ENCODE data around the gene RALGAPA2. TPM values are rescaled to one million over a fixed set of nuclear protein-coding genes. Genes with fewer than 3 reads are reported as not detected.

Gene RALGAPA2
- total RNA-seq, 1 donor from 2014 or later: 28.1 TPM

DNA sequence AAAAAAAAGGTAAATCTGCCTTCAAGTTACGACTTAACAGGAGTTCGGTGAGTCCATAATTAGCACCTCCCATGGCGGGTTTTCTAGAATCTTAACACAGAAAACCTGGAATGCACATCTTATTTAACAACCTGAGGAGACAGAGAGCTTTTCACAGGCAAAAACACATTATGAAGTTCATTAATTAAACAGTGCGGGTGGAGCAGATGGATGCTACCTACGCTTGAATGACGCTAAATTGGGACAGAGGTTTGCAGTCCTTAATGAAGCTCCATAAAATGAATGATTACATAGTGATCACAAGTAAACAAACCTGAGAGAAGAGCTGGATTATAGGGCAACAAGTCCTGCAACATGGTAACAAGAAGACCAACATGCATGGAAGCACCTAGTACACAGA, 263.6 kb downstream of the RALGAPA2 start:
- Mint-ChIP-seq H3K9me3 (no peaks in the 10 kb centered on the region), H3K4me3 (no peak overlapping the region), H3K27ac (no peak overlapping the region), H3K4me1 (ENCODE audit: unreplicated experiment) (peaks cover 7% of the 10 kb centered on the region), H3K36me3 (peaks cover 3% of the 10 kb centered on the region), H3K27me3 (peaks cover 10% of the 10 kb centered on the region)
- no peak for DNase-seq (ENCODE audit: extremely low spot score, unreplicated experiment)
- TF ChIP-seq, protein P1, sequence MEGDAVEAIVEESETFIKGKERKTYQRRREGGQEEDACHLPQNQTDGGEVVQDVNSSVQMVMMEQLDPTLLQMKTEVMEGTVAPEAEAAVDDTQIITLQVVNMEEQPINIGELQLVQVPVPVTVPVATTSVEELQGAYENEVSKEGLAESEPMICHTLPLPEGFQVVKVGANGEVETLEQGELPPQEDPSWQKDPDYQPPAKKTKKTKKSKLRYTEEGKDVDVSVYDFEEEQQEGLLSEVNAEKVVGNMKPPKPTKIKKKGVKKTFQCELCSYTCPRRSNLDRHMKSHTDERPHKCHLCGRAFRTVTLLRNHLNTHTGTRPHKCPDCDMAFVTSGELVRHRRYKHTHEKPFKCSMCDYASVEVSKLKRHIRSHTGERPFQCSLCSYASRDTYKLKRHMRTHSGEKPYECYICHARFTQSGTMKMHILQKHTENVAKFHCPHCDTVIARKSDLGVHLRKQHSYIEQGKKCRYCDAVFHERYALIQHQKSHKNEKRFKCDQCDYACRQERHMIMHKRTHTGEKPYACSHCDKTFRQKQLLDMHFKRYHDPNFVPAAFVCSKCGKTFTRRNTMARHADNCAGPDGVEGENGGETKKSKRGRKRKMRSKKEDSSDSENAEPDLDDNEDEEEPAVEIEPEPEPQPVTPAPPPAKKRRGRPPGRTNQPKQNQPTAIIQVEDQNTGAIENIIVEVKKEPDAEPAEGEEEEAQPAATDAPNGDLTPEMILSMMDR (conservative IDR thresholded peaks at IDR 0.05): no peak

DNA sequence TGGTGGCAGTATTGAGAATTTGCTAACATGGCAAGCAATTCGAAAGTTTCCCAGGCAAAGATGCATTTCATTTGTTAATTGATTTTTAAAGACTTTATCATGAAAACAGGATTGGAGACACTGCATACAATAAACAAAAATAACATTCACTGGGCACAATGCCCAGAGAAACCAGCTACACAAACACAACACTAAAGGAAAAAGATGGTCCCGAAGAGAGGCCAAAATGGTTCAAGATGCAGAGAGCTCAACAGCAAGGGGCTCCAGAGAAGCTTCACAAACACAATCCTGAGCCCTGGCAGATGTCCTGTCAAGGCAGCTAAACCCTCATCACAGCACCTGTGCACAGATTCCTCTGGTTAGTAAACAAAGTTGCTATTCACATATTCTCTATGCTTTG, 265.2 kb downstream of the RALGAPA2 start:
- Mint-ChIP-seq H3K27me3 (peaks cover under 1% of the 10 kb centered on the region), H3K4me1 (ENCODE audit: unreplicated experiment) (peaks cover 1% of the 10 kb centered on the region), H3K27ac (no peak overlapping the region), H3K9me3 (no peaks in the 10 kb centered on the region), H3K4me3 (no peak overlapping the region), H3K36me3 (no peaks in the 10 kb centered on the region)
- no peak for DNase-seq (ENCODE audit: extremely low spot score, unreplicated experiment)
- TF ChIP-seq, protein P1 (conservative IDR thresholded peaks at IDR 0.05): no peak

DNA sequence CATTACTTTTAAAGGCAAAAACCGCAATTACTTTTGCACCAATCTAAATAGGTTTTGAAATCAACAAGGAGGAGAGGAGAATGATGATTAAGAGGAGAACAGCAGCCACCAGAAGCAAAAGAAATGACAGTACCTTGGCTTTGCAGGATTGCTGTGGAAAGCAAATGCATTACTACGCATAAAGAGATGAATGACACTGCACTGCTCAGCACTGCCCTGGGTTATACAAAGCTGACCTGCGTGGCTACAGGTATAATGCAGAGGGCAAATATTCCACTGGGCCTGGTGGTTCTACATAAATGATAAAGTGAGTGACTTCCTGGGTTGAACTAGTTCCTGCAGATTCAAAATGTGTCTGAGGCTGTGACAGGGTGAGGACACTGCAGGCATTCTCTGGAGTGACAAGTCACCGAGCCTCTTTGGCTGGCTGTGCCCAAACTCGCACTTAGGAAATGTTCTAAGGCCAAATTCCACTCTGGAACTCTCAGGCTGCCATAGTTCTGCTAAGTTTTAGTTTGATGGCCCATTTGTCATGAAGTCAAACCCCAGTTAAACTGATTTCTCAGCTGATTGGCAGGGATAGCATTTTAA, 265.9 kb downstream of the RALGAPA2 start:
- Mint-ChIP-seq H3K4me3 (no peak overlapping the region), H3K27ac (no peak overlapping the region), H3K27me3 (no peaks in the 10 kb centered on the region), H3K4me1 (ENCODE audit: unreplicated experiment) (no peaks in the 10 kb centered on the region), H3K9me3 (no peaks in the 10 kb centered on the region), H3K36me3 (no peaks in the 10 kb centered on the region)
- no peak for DNase-seq (ENCODE audit: extremely low spot score, unreplicated experiment)
- TF ChIP-seq, protein P1 (conservative IDR thresholded peaks at IDR 0.05): no peak

DNA sequence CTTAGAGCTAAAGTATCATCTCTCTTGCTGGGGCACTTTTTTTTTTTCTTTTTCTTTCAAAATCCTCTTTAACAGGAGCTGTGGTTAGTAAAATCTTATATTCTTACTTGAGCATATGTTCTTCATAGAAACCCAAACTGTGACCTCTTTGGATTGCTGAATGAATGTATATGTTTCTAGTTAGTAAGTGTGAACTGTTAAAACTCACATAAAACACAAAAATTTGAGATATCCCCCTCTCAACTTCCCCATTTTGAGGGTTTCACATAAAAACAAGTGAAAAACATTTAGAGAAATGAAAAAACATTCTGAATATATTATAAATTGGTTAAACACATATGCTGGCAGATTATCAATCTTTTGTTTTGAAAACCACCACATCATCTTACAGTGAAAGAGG, 266.4 kb downstream of the RALGAPA2 start:
- Mint-ChIP-seq H3K36me3 (no peaks in the 10 kb centered on the region), H3K27ac (no peak overlapping the region), H3K27me3 (no peaks in the 10 kb centered on the region), H3K9me3 (no peaks in the 10 kb centered on the region), H3K4me3 (no peak overlapping the region), H3K4me1 (ENCODE audit: unreplicated experiment) (no peaks in the 10 kb centered on the region)
- no peak for DNase-seq (ENCODE audit: extremely low spot score, unreplicated experiment)
- TF ChIP-seq, protein P1 (conservative IDR thresholded peaks at IDR 0.05): no peak

DNA sequence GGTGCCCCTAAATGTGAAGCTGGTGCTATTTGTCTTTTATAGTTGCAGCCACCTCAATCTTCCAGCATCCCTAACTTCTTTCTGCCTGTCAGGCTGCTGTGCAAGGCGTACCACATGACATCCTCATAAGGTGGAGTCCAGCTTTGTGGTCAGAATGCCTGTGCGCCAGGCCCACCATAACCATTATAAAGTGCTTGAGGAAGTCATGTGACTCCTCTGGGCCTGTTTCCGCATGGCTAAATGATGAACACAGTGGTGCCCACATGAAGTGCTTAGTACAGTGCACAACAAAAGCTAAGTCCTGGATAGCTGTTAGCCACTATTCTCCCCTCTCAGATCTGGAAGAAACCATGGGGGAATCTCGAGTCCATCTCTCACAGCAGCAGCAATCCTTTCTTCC, 268.9 kb downstream of the RALGAPA2 start:
- H3K36me3 Mint-ChIP-seq: no peaks in the 10 kb centered on the region
- H3K4me1 Mint-ChIP-seq (ENCODE audit: unreplicated experiment): no peaks in the 10 kb centered on the region
- DNase-seq (ENCODE audit: extremely low spot score, unreplicated experiment): no peak
- H3K4me3 Mint-ChIP-seq: no peak overlapping the region
- H3K27ac Mint-ChIP-seq: no peak overlapping the region
- TF ChIP-seq, protein P1 (conservative IDR thresholded peaks at IDR 0.05): no peak
- no peaks in the 10 kb centered on the region for H3K27me3 Mint-ChIP-seq
- no peaks in the 10 kb centered on the region for H3K9me3 Mint-ChIP-seq

DNA sequence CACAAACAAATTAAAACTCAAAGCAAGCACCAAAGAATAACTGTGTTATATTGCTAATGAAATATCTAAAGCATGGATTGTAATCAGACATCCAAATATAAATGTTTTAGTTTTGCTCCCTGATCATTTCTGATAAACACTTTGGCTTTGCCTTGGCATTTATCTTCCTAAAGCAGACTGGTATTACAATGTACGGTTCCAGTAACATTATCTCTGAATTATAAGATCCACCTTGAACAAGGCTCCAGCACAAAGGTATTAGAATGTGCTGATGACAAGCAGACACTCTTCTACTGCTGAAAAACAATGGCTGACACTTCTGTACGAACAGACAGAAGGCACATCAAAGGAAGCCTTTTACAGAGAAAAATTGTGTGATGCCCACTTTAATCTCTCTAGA, 270.0 kb downstream of the RALGAPA2 start:
- Mint-ChIP-seq H3K27me3 (no peaks in the 10 kb centered on the region), H3K4me3 (no peak overlapping the region), H3K36me3 (peaks cover 4% of the 10 kb centered on the region), H3K9me3 (no peaks in the 10 kb centered on the region), H3K4me1 (ENCODE audit: unreplicated experiment) (no peaks in the 10 kb centered on the region), H3K27ac (no peak overlapping the region)
- TF ChIP-seq, protein P1 (conservative IDR thresholded peaks at IDR 0.05): no peak
- DNase-seq (ENCODE audit: extremely low spot score, unreplicated experiment): no peak

Data from type B pancreatic cell (in vitro differentiated cells).